HCT116 (cell line): Measurements from ENCODE around the gene CEP112. TPM values are rescaled to one million over a fixed set of nuclear protein-coding genes. Genes with fewer than 3 reads are reported as not detected.

Experiments
- ATAC-seq: fragments of 200-7000 bp; cut with Tn5 transposase; 2 replicates; pipeline ENCODE4 v1.9.1; 2020; ENCODE audit warnings: mild to moderate bottlenecking, moderate library complexity
- BruUV-seq: library from RNA; stranded (reverse); fragments of 400-500 nt; replicated peaks from 2 replicates; lab custom pipeline; 2021; lab: Mats Ljungman, UMichigan
- CTCF ChIA-PET: fragments of 300-600 bp; sonication (Branson Sonifier 250); formaldehyde crosslinking; loops from one replicate; lab custom pipeline; 2021; ENCODE audit warnings: antibody characterized with exemption; lab: Charles Lee
- POLR2A ChIA-PET: fragments of 300-600, 350-600 bp; sonication (Branson Sonifier 250); formaldehyde crosslinking; loops from one replicate; lab custom pipeline; 2021; ENCODE audit warnings: antibody characterized with exemption; lab: Charles Lee
- RAD21 ChIA-PET, 2 experiments: fragments of 300-600 bp; sonication (Branson Sonifier 250); formaldehyde crosslinking; loops; one replicate each; lab custom pipeline; 2023; ENCODE audit warnings: low total read pairs in 2 of 2; ENCODE audit not compliant: uncharacterized antibody in 2 of 2, unreplicated experiment in 2 of 2, low non-redundant PET in 1 of 2; lab: Charles Lee
- DNase-seq: peaks from one replicate; pipeline ENCODE4 v3.0.0-alpha.2; 2010; ENCODE audit warnings: low read depth, low spot score
- H2AFZ ChIP-seq: fragments of 200-600 bp; shearing (Covaris generic), sonication (generic); 2 replicates; pipeline ENCODE4 v1.6.1; 2017; ENCODE audit warnings: low read depth, mixed run types, mixed read lengths, antibody characterized with exemption, low read length; ENCODE audit not compliant: poor library complexity, severe bottlenecking
- H3K27ac ChIP-seq: 2 replicates; pipeline ENCODE4 v1.5.1; 2012; ENCODE audit warnings: low read depth, low read length
- H3K27me3 ChIP-seq: fragments of 200-600 bp; sonication (generic); 2 replicates; pipeline ENCODE4 v1.6.1; 2016; ENCODE audit warnings: mixed run types, low read length, mixed read lengths; ENCODE audit not compliant: insufficient read depth
- H3K36me3 ChIP-seq, 2 experiments: fragments of 200-500 bp in 1 of 2; fragments of 200-600 bp in 1 of 2; sonication (Bioruptor generic) in 1 of 2; sonication (generic) in 1 of 2; 2 replicates each; pipeline versions ENCODE4 v1.5.1 to v1.6.1; 2014 to 2016; ENCODE audit warnings: low read length in 2 of 2, inconsistent platforms in 1 of 2, mixed read lengths in 1 of 2, mixed run types in 1 of 2; ENCODE audit not compliant: insufficient read depth in 2 of 2, control insufficient read depth in 1 of 2
- H3K4me1 ChIP-seq, 2 experiments: fragments of 200-600 bp in 1 of 2; sonication (generic) in 1 of 2; 2 replicates each; pipeline versions ENCODE4 v1.5.1 to v1.6.1; 2012 to 2017; ENCODE audit warnings: low read length in 2 of 2, inconsistent platforms in 1 of 2, mild to moderate bottlenecking in 1 of 2, mixed read lengths in 1 of 2, mixed run types in 1 of 2, moderate library complexity in 1 of 2; ENCODE audit not compliant: insufficient read depth in 2 of 2, control insufficient read depth in 1 of 2
- H3K4me2 ChIP-seq: fragments of 200-600 bp; sonication (generic); 2 replicates; pipeline ENCODE4 v1.6.1; 2017; ENCODE audit warnings: mixed run types, low read length, mixed read lengths
- H3K4me3 ChIP-seq, 2 experiments: fragments of 200-600 bp in 1 of 2; sonication (generic) in 1 of 2; replicated peaks in 1 of 2; 2 replicates each; pipeline ENCODE4 v1.5.1; 2011 to 2016; ENCODE audit warnings: low read length in 2 of 2, control low read depth in 1 of 2, low read depth in 1 of 2, mild to moderate bottlenecking in 1 of 2, mixed read lengths in 1 of 2, mixed run types in 1 of 2
- H3K79me2 ChIP-seq: fragments of 200-600 bp; sonication (generic); 2 replicates; pipeline ENCODE4 v1.6.1; 2017; ENCODE audit warnings: mild to moderate bottlenecking, mixed run types, low read length, moderate library complexity, mixed read lengths; ENCODE audit not compliant: insufficient read depth
- H3K9ac ChIP-seq: fragments of 200-600 bp; sonication (generic); 2 replicates; pipeline ENCODE4 v1.6.1; 2016; ENCODE audit warnings: low read length, mixed read lengths
- H3K9me2 ChIP-seq: fragments of 200-600 bp; sonication (generic), shearing (Covaris generic); 2 replicates; pipeline ENCODE4 v1.6.1; 2017; ENCODE audit warnings: mixed run types, mild to moderate bottlenecking, moderate library complexity; ENCODE audit not compliant: insufficient read depth
- H3K9me3 ChIP-seq, 2 experiments: fragments of 200-500 bp in 1 of 2; fragments of 200-600 bp in 1 of 2; sonication (Bioruptor generic) in 1 of 2; sonication (generic) in 1 of 2; 2 replicates each; pipeline ENCODE4 v1.6.1; 2014 to 2017; ENCODE audit warnings: low read length in 2 of 2, mixed read lengths in 2 of 2, inconsistent platforms in 1 of 2, low read depth in 1 of 2, mild to moderate bottlenecking in 1 of 2, mixed run types in 1 of 2, moderate library complexity in 1 of 2; ENCODE audit not compliant: control insufficient read depth in 1 of 2, insufficient read depth in 1 of 2
- H4K20me1 ChIP-seq: fragments of 200-600 bp; sonication (generic), shearing (Covaris generic); 2 replicates; pipeline ENCODE4 v1.6.1; 2017; ENCODE audit warnings: mixed run types, mild to moderate bottlenecking, moderate library complexity; ENCODE audit not compliant: insufficient read depth
- CBX3 ChIP-seq: IDR thresholded peaks from 2 replicates; pipeline ENCODE4 v1.6.1; 2012; ENCODE audit warnings: low read depth
- CEBPB ChIP-seq: IDR thresholded peaks from 2 replicates; pipeline ENCODE4 v1.6.1; 2012; ENCODE audit warnings: low read depth
- EGR1 ChIP-seq: IDR thresholded peaks from 2 replicates; pipeline ENCODE4 v1.6.1; 2012; ENCODE audit warnings: low read depth
- ELF1 ChIP-seq: IDR thresholded peaks from 2 replicates; pipeline ENCODE4 v1.6.1; 2012; ENCODE audit warnings: low read depth, borderline replicate concordance
- EZH2 ChIP-seq: fragments of 200-600 bp; sonication (generic); IDR thresholded peaks from 2 replicates; pipeline ENCODE4 v1.6.1; 2017; ENCODE audit warnings: antibody characterized with exemption, mixed run types
- FOSL1 ChIP-seq: IDR thresholded peaks from 2 replicates; pipeline ENCODE4 v1.6.1; 2012; ENCODE audit warnings: low read depth
- JUND ChIP-seq: IDR thresholded peaks from 2 replicates; pipeline ENCODE4 v1.6.1; 2012
- POLR2A ChIP-seq: IDR thresholded peaks from 2 replicates; pipeline ENCODE4 v1.7.0; 2011; ENCODE audit warnings: borderline replicate concordance; ENCODE audit not compliant: insufficient read depth, insufficient read length; ENCODE audit errors: extremely low read depth
- POLR2AphosphoS5 ChIP-seq: IDR thresholded peaks from 2 replicates; pipeline ENCODE4 v1.6.1; 2011; ENCODE audit warnings: mild to moderate bottlenecking, low read depth, low read length, moderate library complexity
- RAD21 ChIP-seq: IDR thresholded peaks from 2 replicates; pipeline ENCODE4 v1.6.1; 2012; ENCODE audit warnings: low read depth, mild to moderate bottlenecking
- SP1 ChIP-seq: IDR thresholded peaks from 2 replicates; pipeline ENCODE4 v1.6.1; 2012; ENCODE audit warnings: low read depth
- TCF7L2 ChIP-seq: IDR thresholded peaks from 2 replicates; pipeline ENCODE4 v1.7.0; 2011; ENCODE audit warnings: borderline replicate concordance, inconsistent platforms; ENCODE audit not compliant: insufficient read depth, insufficient read length; ENCODE audit errors: extremely low read depth
- YY1 ChIP-seq: IDR thresholded peaks from 2 replicates; pipeline ENCODE4 v1.6.1; 2011; ENCODE audit warnings: low read length, low read depth, moderate library complexity, mild to moderate bottlenecking; ENCODE audit not compliant: insufficient replicate concordance; ENCODE audit errors: extremely low read depth
- ZBTB33 ChIP-seq: IDR thresholded peaks from 2 replicates; pipeline ENCODE4 v1.6.1; 2011; ENCODE audit warnings: mild to moderate bottlenecking, low read length, moderate library complexity; ENCODE audit not compliant: insufficient replicate concordance; ENCODE audit errors: extremely low read depth
- ZFX ChIP-seq: fragments of 450-650 bp; IDR thresholded peaks from 2 replicates; pipeline ENCODE4 v1.6.1; 2017
- intact Hi-C: fragments of 100-400 bp; cut with micrococcal nuclease; formaldehyde crosslinking; loops from 2 replicates; pipeline ENCODE4 v1.10.0; 2022
- total RNA-seq: library from RNA; stranded (reverse); gene quantifications from one replicate; pipeline ENCODE4 v1.2.1, GENCODE V29; 2021; ENCODE audit not compliant: unreplicated experiment
- TF ChIP-seq, protein P1 (sequence below): IDR thresholded peaks from 2 replicates; pipeline ENCODE4 v1.6.1; 2012
- TF ChIP-seq, protein P2 (sequence below), 3 experiments: fragments of 200-600 bp in 1 of 3; sonication (generic) in 1 of 3; IDR thresholded peaks in 2 of 3; conservative IDR thresholded peaks in 1 of 3; 2 replicates each; pipeline ENCODE4 v1.5.1; 2012 to 2017; ENCODE audit warnings: low read depth in 2 of 3, low read length in 2 of 3, antibody characterized with exemption in 1 of 3, borderline replicate concordance in 1 of 3, control low read depth in 1 of 3, mild to moderate bottlenecking in 1 of 3, mixed read lengths in 1 of 3, mixed run types in 1 of 3, moderate library complexity in 1 of 3; ENCODE audit not compliant: insufficient read depth in 1 of 3

Gene CEP112
- total RNA-seq, 1 experiment from 2014 or later = 10.9 TPM

DNA sequence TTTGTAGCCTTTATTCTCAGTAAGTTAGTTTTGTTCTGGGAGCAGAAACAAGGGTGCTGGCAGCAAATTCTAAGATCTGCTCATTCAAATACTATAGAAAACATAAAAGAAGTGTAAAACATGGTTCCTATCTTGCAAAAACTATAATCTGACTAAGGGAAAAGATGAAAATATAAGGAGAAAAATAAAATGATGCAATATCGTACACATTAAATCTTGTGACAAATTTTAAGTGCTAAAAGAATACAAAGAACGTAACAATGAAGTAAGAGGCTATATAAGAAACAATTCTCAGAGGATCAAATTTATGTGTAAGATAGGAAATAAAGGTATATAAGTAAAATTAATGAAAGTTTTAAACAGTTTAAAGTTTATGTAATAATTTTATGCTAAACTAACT lies 224.6 kb downstream of the CEP112 start:
- no TSS peak for BruUV-seq
- POLR2A ChIA-PET = no interaction called here
- CTCF ChIA-PET = no interaction called here

GRCh38 chr17:65966072-65966695 lies 225.7 kb downstream of the CEP112 start:
- POLR2A ChIA-PET = no interaction called here

More for the DNA sequence above, 224.6 kb downstream of the CEP112 start:
- no peaks in the 10 kb centered on the region for H3K36me3 ChIP-seq
- H3K4me1 ChIP-seq = no peaks in the 10 kb centered on the region
- H3K27me3 ChIP-seq = no peaks in the 10 kb centered on the region
- RAD21 ChIA-PET = no interaction called here
- TF ChIP-seq POLR2A (no peak), JUND (no peak), TCF7L2 (no peak), YY1 (no peak), FOSL1 (no peak), EGR1 (no peak), SP1 (no peak), CEBPB (no peak), RAD21 (no peak), ELF1 (no peak), EZH2 (no peak)
- TF ChIP-seq, protein P1, sequence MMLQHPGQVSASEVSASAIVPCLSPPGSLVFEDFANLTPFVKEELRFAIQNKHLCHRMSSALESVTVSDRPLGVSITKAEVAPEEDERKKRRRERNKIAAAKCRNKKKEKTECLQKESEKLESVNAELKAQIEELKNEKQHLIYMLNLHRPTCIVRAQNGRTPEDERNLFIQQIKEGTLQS = no peak
- no peak overlapping the region for H3K9ac ChIP-seq
- H3K4me3 ChIP-seq = no peak overlapping the region
- intact Hi-C loops = no loop called here
- no peaks in the 10 kb centered on the region for H4K20me1 ChIP-seq
- no peaks in the 10 kb centered on the region for H3K79me2 ChIP-seq
- ATAC-seq = no peak
- H2AFZ ChIP-seq = no peak overlapping the region
- no peak for DNase-seq
- H3K9me3 ChIP-seq = peaks cover 0 to 22% of the 10 kb centered on the region in 2 experiments; a peak in 1 of 4 replicates
- no peak overlapping the region for H3K27ac ChIP-seq
- no peak overlapping the region for H3K4me2 ChIP-seq
- H3K9me2 ChIP-seq = no peaks in the 10 kb centered on the region

More at GRCh38 chr17:65966072-65966695, 225.7 kb downstream of the CEP112 start:
- intact Hi-C loops = no loop called here
- TF ChIP-seq, protein P2, sequence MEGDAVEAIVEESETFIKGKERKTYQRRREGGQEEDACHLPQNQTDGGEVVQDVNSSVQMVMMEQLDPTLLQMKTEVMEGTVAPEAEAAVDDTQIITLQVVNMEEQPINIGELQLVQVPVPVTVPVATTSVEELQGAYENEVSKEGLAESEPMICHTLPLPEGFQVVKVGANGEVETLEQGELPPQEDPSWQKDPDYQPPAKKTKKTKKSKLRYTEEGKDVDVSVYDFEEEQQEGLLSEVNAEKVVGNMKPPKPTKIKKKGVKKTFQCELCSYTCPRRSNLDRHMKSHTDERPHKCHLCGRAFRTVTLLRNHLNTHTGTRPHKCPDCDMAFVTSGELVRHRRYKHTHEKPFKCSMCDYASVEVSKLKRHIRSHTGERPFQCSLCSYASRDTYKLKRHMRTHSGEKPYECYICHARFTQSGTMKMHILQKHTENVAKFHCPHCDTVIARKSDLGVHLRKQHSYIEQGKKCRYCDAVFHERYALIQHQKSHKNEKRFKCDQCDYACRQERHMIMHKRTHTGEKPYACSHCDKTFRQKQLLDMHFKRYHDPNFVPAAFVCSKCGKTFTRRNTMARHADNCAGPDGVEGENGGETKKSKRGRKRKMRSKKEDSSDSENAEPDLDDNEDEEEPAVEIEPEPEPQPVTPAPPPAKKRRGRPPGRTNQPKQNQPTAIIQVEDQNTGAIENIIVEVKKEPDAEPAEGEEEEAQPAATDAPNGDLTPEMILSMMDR (IDR thresholded peaks at IDR 0.05 in 2 of 3, conservative IDR thresholded peaks at IDR 0.05 in 1 of 3; ENCODE audit: borderline replicate concordance in 1 of 3, insufficient read depth in 1 of 3, low read depth in 2 of 3, low read length in 2 of 3) = no peak
- TF ChIP-seq ZFX (no peak), SP1 (no peak), ZBTB33 (no peak), CBX3 (no peak), EGR1 (no peak), POLR2AphosphoS5 (no peak)
- Histone ChIP-seq H3K9me2 (no peaks in the 10 kb centered on the region), H3K4me3 (no peak overlapping the region), H3K4me1 (no peaks in the 10 kb centered on the region), H4K20me1 (no peaks in the 10 kb centered on the region), H3K27me3 (no peaks in the 10 kb centered on the region), H3K27ac (no peak overlapping the region), H3K79me2 (no peaks in the 10 kb centered on the region), H2AFZ (no peak overlapping the region), H3K4me2 (no peak overlapping the region), H3K9ac (no peak overlapping the region), H3K36me3 (no peaks in the 10 kb centered on the region), H3K9me3 (peaks cover 0 to 18% of the 10 kb centered on the region in 2 experiments; a peak in 1 of 4 replicates)
- no TSS peak for BruUV-seq
- ATAC-seq (no peak), DNase-seq (no peak)
- ChIA-PET RAD21 (no interaction called here), CTCF (no interaction called here)
